IPS-20b (cell line): ENCODE data around the gene NT5M.

ENCODE experiments used
- H3K27ac ChIP-seq: one replicate; pipeline ENCODE4 v1.5.1; 2013; ENCODE audit warnings: low read length
- H3K27me3 ChIP-seq: 2 replicates; pipeline ENCODE4 v1.6.1; 2013; ENCODE audit warnings: mild to moderate bottlenecking, low read length, inconsistent platforms; ENCODE audit not compliant: insufficient read depth
- H3K36me3 ChIP-seq: 2 replicates; pipeline ENCODE4 v1.6.1; 2013; ENCODE audit warnings: low read depth, mild to moderate bottlenecking, inconsistent platforms, low read length, moderate library complexity; ENCODE audit not compliant: insufficient read depth
- H3K4me1 ChIP-seq: 2 replicates; pipeline ENCODE4 v1.6.1; 2013; ENCODE audit warnings: mild to moderate bottlenecking, control low read depth, inconsistent platforms, low read length, moderate library complexity; ENCODE audit not compliant: insufficient read depth
- H3K4me3 ChIP-seq: 2 replicates; pipeline ENCODE4 v1.5.1; 2013; ENCODE audit warnings: mild to moderate bottlenecking, low read length, inconsistent platforms
- H3K9ac ChIP-seq: 2 replicates; pipeline ENCODE4 v1.6.1; 2013; ENCODE audit warnings: low read depth, mild to moderate bottlenecking, inconsistent platforms, low read length, moderate library complexity
- H3K9me3 ChIP-seq: 2 replicates; pipeline ENCODE4 v1.6.1; 2013; ENCODE audit warnings: mild to moderate bottlenecking, low read depth, low read length, inconsistent platforms; ENCODE audit not compliant: insufficient read depth

NT5M gene

DNA sequence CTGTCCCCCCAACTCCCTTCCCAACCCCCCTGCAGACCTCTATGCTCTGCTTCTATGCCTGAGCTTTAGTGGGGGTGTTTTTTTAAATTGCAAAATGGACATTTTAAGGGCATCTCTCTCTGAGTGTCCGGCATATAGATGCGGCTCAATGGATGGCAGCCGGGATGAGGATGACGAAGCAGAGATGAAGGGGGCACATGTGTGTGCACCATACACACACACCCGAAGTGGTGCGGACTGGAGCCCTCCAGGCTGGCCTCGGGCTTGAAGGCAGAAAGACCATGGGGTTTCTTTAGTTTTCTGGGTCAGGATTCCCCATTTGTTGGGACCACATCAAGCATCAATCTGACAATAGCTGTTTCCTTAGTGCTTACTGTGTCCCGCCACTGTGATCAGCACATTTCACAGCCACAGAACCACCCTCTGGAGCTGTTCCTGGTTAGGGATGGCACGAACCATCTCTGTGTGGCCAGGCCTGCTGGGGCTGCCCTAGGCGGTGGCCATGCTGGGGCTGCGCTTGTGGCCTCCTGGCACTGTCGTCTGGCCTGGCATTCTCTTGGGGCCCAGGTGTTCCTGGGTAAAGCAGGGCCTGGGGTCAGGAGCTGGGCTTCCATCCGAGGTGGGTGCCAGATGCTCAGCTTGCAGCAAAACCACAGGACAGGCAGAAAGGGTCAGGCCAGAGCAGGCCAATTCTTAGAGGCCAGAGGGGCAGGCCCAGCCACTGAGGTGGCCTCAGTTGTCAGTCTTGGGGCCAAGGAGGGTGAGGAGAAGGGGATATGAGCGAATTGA, 49.9 kb downstream of the NT5M start:
- no peak overlapping the region for H3K27ac ChIP-seq
- H3K4me1 ChIP-seq = no peaks in the 10 kb centered on the region; the same call in 1 of the 2 replicates

DNA sequence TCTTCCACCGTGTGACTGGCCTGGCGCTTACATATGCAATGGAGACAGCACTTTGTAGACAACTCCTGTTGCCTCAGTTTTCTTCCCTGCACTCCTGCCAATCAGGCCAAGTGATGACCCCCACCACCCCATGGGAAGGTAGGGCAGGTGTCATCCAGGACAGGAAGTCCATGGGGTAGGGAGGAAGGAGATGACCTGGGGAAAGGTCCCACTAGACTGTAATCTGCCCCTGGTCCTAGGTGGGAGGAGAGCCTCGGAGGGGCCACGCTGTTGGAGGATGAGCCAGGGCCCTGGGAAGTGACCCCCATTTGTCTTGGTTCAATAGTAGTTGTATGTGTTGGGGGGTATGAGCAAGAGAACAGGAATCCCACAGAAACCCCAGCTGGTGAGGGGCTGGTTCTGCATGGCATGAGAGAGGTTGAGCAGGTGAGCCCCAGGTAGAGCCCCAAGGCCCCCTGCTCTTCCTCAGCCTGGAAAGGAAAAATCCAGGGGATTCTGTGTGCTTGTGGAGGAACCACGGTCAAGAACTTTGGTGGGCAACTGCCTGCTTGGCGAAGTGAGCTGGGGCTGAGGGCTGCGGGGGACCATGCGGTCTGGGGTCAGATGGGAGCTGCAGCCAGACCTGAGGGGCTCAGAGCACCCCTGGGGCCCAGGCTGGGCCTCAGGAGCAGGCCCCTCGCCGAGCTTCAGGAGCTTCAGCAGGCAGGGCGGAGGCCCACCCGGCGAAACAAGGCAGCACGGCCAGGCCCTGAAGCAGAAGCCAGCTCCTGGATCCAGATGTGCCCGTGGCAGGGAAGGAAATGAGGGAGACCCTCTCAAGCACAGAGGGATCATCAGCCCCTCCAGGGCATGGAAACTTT, 50.7 kb downstream of the NT5M start:
- Histone ChIP-seq H3K4me1 (no peaks in the 10 kb centered on the region; the same call in 1 of the 2 replicates), H3K9ac (no peak overlapping the region), H3K36me3 (no peaks in the 10 kb centered on the region)

More for the DNA sequence above, 49.9 kb downstream of the NT5M start:
- Histone ChIP-seq H3K36me3 (no peaks in the 10 kb centered on the region), H3K4me3 (no peak overlapping the region), H3K27me3 (peaks cover 9% of the 10 kb centered on the region), H3K9ac (no peak overlapping the region), H3K9me3 (no peaks in the 10 kb centered on the region)

DNA sequence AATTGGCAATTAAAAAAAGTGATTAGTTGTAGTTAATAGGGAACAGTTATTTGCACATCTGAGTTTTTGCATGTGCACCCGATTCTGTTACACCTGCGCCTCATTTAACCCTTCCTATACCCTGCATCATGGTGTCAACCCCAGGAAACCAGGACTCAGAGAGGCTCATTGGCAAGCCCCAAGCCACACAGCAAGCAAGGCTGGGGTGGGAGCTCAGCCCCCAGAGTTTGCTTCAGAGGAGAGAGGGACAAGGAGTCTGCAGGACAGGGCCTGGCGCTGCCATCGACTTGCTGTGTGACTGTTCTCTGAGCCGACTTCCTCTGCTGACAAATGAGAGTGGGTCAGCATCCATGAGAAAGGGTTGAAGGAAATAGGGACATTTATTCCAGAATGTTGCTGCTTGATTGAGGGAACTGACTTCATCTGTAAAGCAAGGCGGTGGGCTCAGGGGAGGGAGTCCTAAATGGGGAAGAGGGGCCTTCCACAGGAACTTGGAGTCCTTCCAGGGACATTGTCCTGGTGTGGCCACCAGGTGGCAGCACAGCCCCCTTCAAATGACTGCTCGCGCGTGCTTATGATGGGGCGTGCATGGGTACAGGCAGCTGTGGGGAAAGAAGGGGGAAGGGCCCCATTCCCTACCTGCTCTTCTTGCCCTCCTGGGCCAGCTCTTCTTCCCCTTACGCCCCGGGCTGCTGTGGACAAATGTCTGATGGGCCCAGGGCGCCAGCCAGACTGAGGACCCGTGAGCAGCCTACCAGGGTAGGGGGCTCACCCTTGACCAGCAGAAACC, 51.6 kb downstream of the NT5M start:
- H3K9me3 ChIP-seq = no peaks in the 10 kb centered on the region; the same call in 1 of the 2 replicates
- H3K4me1 ChIP-seq = no peaks in the 10 kb centered on the region; the same call in 1 of the 2 replicates
- peaks cover 9% of the 10 kb centered on the region for H3K27me3 ChIP-seq
- H3K36me3 ChIP-seq = no peaks in the 10 kb centered on the region
- H3K27ac ChIP-seq = no peak overlapping the region
- no peak overlapping the region for H3K4me3 ChIP-seq
- no peak overlapping the region for H3K9ac ChIP-seq

More for the DNA sequence above, 50.7 kb downstream of the NT5M start:
- Histone ChIP-seq H3K27ac (no peak overlapping the region), H3K27me3 (peaks cover 9% of the 10 kb centered on the region), H3K9me3 (no peaks in the 10 kb centered on the region), H3K4me3 (no peak overlapping the region)

DNA sequence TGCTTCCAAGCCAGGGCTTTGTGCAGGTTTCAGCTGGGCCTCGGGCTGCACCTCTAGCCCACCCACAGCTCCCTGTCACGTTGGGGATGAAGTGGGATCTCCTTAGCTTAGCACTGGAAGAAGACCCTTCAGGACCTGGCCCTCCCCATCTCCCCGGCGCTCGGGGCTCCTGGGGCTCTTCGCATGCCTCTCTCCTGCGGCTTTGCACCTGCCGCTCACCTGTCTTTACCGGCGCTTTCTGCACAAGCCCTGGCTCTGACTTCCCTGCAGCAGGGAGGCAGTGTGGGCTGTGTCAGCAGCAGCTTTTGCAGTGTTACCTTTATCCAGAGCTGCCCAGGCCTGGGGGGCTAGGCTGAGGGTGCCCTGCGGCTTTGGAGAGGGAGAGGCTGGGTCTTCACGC, 52.3 kb downstream of the NT5M start:
- Histone ChIP-seq H3K4me1 (no peaks in the 10 kb centered on the region; the same call in 1 of the 2 replicates), H3K9ac (no peak overlapping the region), H3K27me3 (peaks cover 9% of the 10 kb centered on the region), H3K36me3 (no peaks in the 10 kb centered on the region), H3K4me3 (no peak overlapping the region), H3K27ac (no peak overlapping the region), H3K9me3 (peaks cover 6% of the 10 kb centered on the region)

DNA sequence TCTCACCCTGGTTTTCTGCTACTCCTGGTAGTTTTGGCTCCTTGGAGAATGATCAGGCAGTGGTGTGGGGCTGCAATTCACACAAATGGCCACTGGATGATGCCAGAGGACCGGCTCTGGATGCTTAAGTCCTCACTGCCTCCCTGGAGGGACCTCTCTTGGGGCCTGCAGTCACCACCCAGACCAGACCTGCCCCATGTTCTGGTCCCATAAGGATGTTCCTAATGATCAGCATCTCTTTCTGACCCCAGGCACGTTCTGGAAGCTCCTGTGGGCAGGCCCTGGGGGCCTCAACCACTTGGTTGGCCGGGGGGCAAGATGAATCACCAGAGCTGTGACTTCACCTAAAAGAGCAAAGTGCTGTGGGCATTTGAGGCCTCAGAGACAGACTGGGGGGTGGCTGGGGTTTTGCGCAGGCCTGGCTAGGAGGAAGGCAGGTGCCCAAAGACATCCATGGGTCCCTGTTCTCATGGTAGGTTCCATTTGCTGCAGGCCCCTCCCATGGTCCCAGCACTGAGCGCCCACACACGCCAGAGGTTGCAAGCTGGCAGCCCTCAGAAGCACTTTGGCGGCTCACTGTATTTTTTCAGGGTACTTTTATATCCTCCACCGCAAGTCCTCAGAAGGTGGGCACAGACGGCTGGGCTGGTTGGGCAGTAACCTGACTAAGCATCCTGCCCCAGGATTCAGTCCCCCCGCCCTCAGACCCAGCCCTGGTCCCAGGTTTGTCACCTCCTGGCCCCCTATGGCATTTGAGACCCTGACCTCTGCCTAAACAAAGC, 53.2 kb downstream of the NT5M start:
- Histone ChIP-seq H3K9ac (no peak overlapping the region), H3K9me3 (peaks cover 7% of the 10 kb centered on the region), H3K27ac (no peak overlapping the region)

DNA sequence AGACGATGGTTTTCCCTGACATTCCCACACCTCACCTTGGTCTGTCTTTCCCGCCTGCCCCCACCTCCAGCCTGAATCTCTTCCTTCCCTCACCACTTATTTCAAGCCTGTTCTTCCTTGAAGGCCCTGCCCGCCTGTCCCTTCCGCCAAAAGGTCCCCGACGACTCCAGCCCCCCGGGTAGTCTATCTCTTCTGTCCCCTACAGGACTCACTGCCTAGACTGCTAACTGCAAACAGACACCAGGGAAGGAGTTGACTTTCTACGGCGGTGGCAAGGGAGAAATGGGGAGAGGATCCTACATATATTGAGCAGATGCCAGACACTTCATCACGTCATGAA, 53.7 kb downstream of the NT5M start:
- no peaks in the 10 kb centered on the region for H3K4me1 ChIP-seq
- no peak overlapping the region for H3K9ac ChIP-seq

More for the DNA sequence above, 53.2 kb downstream of the NT5M start:
- Histone ChIP-seq H3K36me3 (no peaks in the 10 kb centered on the region), H3K4me1 (no peaks in the 10 kb centered on the region), H3K4me3 (no peak overlapping the region), H3K27me3 (peaks cover 9% of the 10 kb centered on the region)

DNA sequence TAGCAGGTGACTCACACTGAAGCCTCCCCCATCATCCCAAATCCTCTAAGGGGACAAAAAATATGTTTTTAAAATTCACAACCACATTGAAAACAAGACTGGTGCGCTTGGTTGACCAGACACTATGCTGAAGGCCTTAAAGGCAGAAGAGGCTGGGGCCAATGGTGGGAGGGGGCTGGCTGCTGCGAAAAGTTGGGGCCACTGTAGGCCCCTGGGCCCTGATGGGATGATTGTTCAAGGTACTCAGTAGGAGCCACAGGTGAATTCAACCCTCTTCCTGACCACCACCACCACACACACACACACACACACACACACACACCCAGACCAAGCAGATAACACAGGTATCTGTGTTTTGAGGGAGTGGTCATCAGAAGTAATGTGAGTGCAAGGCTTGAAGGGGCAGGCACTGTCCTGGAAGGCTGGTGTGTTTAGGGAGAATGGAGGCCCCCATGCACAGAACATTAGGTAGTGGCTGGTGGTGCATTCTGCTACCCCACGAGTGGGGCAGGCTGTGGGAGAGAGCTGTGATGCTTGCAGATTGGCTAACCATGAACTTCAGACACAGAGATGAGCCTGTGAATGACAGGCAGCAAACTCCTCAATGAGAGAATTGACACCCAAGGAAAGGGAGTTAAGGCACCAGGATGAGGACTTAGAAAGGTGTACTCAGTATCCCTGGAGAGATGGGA, 55.0 kb downstream of the NT5M start:
- Histone ChIP-seq H3K4me1 (no peaks in the 10 kb centered on the region), H3K9ac (no peak overlapping the region), H3K36me3 (no peaks in the 10 kb centered on the region), H3K27ac (no peak overlapping the region), H3K27me3 (peaks cover 9% of the 10 kb centered on the region), H3K4me3 (no peak overlapping the region), H3K9me3 (peaks cover 7% of the 10 kb centered on the region)

More for the DNA sequence above, 53.7 kb downstream of the NT5M start:
- Histone ChIP-seq H3K9me3 (peaks cover 7% of the 10 kb centered on the region), H3K4me3 (no peak overlapping the region), H3K27ac (no peak overlapping the region), H3K36me3 (no peaks in the 10 kb centered on the region), H3K27me3 (peaks cover 9% of the 10 kb centered on the region)

DNA sequence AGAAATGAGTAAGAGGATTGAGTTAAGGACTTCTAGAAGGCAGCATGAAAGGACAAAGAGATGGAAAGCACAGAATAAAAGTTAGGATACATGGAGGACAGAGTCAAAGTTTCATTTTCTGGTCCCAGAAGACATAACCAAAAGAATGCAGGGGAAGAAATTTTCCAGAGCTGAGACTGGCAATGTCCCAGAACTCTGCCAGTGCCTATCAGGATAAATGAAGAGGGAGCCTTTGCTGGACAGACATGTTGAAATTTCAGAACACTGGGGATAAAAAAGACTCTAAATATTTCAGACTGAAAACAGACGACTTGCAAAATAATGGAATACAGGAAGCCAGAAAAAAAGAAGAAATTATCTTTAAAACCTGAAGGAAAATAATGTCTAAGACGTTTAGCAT, 55.7 kb downstream of the NT5M start:
- no peak overlapping the region for H3K9ac ChIP-seq
- no peaks in the 10 kb centered on the region for H3K4me1 ChIP-seq
- no peak overlapping the region for H3K27ac ChIP-seq
- H3K36me3 ChIP-seq = no peaks in the 10 kb centered on the region
- no peak overlapping the region for H3K4me3 ChIP-seq
- peaks cover 7% of the 10 kb centered on the region for H3K9me3 ChIP-seq
- H3K27me3 ChIP-seq = peaks cover 9% of the 10 kb centered on the region

DNA sequence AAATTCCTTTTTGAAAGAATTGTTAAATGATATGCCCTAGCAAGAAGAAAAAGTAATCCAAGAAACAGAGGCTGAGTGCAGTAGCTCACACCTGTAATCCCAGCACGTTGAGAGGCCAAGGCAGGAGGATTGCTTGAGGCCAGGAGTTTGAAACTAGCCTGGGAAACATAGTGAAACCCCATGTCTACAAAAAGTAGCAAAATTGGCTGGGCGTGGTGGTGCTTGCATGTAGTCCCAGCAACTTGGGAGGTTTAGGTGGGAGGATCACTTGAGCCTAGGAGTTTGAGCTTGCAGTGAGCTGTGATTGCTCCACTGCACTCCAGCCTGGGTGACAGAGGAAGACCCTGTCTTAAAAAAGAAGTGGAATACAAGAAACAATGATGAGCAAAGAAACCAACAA, 56.1 kb downstream of the NT5M start:
- Histone ChIP-seq H3K27me3 (peaks cover 9% of the 10 kb centered on the region), H3K36me3 (no peaks in the 10 kb centered on the region), H3K4me1 (no peaks in the 10 kb centered on the region)

DNA sequence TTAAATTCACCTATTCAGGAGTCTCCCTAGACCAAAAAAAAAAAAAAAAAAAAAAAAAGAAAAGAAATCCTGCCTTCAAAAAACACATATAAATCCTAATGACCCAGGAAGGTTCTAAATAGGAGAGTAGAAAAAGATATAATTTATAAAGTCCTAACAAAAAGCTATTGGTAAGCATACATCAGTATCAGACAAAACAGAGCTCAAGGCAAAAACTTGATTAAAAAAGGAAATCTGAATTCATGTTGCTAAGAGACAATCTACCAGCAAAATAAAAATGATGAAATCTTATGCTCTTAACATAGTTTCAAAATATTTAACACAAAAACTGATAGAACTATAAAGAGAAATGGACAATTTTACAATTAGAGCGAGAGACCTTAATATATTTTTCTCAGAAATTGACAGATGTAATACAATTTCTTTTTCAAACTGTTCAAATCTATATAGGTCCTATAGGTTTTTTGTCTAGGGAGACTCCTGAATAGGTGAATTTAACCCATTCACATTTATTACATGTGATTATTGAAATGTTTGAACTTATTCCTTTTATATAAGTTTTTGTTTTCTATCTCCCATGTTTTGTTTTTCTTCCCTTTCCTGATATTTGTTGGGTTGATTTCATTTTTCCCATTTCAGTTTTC, 57.0 kb downstream of the NT5M start:
- H3K27me3 ChIP-seq = peaks cover 6% of the 10 kb centered on the region
- H3K9ac ChIP-seq = no peak overlapping the region
- peaks cover 7% of the 10 kb centered on the region for H3K9me3 ChIP-seq
- H3K36me3 ChIP-seq = no peaks in the 10 kb centered on the region
- H3K4me3 ChIP-seq = no peak overlapping the region
- H3K27ac ChIP-seq = no peak overlapping the region
- no peaks in the 10 kb centered on the region for H3K4me1 ChIP-seq

More for the DNA sequence above, 56.1 kb downstream of the NT5M start:
- Histone ChIP-seq H3K9me3 (peaks cover 7% of the 10 kb centered on the region), H3K27ac (no peak overlapping the region), H3K4me3 (no peak overlapping the region), H3K9ac (no peak overlapping the region)
